ENCODE measurements around the gene ARSB. TPM values are rescaled to one million over a fixed set of nuclear protein-coding genes. Genes with fewer than 3 reads are reported as not detected.

Gene ARSB
- total and polyA plus RNA-seq, 2 experiments from 2014 or later, result 30.1 to 43.7 TPM

DNA sequence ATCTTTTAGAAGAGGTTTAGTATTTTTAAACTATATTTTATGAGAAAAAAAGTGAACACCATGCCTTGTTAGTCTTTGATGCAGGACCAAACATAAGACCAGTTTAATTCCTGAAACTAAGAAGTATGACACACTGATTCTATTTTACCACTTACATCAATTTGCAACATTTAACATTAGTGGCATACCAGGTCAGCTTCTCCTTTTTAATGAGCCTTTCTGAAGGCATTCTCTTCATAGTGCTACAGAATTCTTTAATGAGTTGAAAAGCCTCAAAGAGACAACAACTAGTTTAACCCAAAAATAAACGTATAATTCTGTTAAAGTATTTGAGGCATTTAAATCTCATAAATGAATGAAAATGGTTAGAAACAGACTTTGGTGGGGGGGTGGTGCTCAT, 28.2 kb downstream of the ARSB start:
- Histone ChIP-seq H3K27me3 (replicated peaks; ENCODE audit: insufficient read depth) (no peaks in the 10 kb centered on the region), H3K79me2 (ENCODE audit: insufficient read depth) (no peaks in the 10 kb centered on the region), H3K36me3 (ENCODE audit: low read depth) (no peaks in the 10 kb centered on the region), H3K4me1 (ENCODE audit: insufficient read depth) (peaks cover 7% of the 10 kb centered on the region; the same call in 1 of the 2 replicates), H4K20me1 (ENCODE audit: insufficient read depth) (no peaks in the 10 kb centered on the region), H3K9ac (no peak overlapping the region), H3K4me2 (ENCODE audit: unreplicated experiment) (no peak overlapping the region), H2AFZ (no peak overlapping the region), H3K9me3 (ENCODE audit: low read depth) (no peaks in the 10 kb centered on the region), H3F3A (ENCODE audit: insufficient read depth) (no peaks in the 10 kb centered on the region), H3K4me3 (no peak overlapping the region), H3K27ac (no peak overlapping the region), H3K9me2 (ENCODE audit: insufficient read depth) (no peaks in the 10 kb centered on the region)
- 87 to 95% methylated on average over 1 of the region's 1 CpG for WGBS, 2 experiments (ENCODE audit: low coverage in 1 of 2, low lambda C conversion rate in 2 of 2, missing lambda C conversion rate in 2 of 2)
- in situ Hi-C loops (cut with MboI), result no loop called here
- DNase-seq, result no peak
- TF ChIP-seq EZH2phosphoT487 (IDR thresholded peaks at IDR 0.05; ENCODE audit: insufficient read depth, low read depth) (no peak), EZH2 (IDR thresholded peaks at IDR 0.05; ENCODE audit: insufficient read depth, poor library complexity, severe bottlenecking) (no peak)

DNA sequence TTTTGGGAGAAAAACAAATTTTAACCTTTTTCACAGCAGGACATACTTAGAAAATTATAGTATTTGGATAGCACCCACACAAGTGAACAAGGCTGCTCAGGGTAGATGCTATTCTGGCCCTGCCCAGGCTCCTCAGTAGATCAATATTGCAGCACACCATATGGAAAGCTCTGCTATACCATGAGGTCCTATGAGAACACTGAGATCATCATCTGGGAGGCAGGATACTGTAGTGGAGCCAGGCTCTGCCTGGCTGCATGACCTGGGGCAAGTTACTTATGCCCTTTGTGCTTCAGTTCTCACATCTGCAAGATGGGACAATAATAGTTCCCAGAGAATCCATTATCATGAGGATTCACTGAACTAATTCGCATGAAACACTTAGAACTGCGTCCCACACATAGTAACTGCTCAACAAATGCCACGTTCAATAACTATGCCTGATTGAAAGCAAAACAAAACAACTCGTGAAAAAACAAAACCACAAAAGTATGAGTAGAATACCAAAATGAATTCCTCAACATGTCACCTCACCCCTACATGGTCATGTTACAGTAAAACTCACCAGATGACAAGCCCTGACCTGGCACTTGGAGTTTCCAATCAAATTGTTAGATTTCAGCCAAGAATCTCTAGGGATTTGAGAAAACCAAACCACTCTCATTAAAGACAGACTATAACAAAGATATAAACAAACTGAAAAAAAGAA, 31.9 kb downstream of the ARSB start:
- Histone ChIP-seq H3K9me2 (ENCODE audit: insufficient read depth) (no peaks in the 10 kb centered on the region), H3K4me3 (no peak overlapping the region), H3K27ac (no peak overlapping the region), H2AFZ (no peak overlapping the region), H3K4me2 (ENCODE audit: unreplicated experiment) (no peak overlapping the region), H3K9ac (no peak overlapping the region), H3K9me3 (ENCODE audit: low read depth) (no peaks in the 10 kb centered on the region), H3K4me1 (ENCODE audit: insufficient read depth) (peaks cover 7% of the 10 kb centered on the region; the same call in 1 of the 2 replicates), H4K20me1 (ENCODE audit: insufficient read depth) (no peaks in the 10 kb centered on the region), H3K36me3 (ENCODE audit: low read depth) (no peaks in the 10 kb centered on the region), H3K27me3 (replicated peaks; ENCODE audit: insufficient read depth) (no peaks in the 10 kb centered on the region), H3K79me2 (ENCODE audit: insufficient read depth) (no peaks in the 10 kb centered on the region), H3F3A (ENCODE audit: insufficient read depth) (no peaks in the 10 kb centered on the region)
- DNase-seq, result peak; percentile 34
- in situ Hi-C loops (cut with MboI), result no loop called here
- TF ChIP-seq EZH2 (IDR thresholded peaks at IDR 0.05; ENCODE audit: insufficient read depth, poor library complexity, severe bottlenecking) (no peak), EZH2phosphoT487 (IDR thresholded peaks at IDR 0.05; ENCODE audit: insufficient read depth, low read depth) (no peak)
- WGBS, 2 experiments (ENCODE audit: low coverage in 1 of 2, low lambda C conversion rate in 2 of 2, missing lambda C conversion rate in 2 of 2), result 67 to 75% methylated on average over 4 of the region's 4 CpGs

GRCh38 chr5:78930721-78931120, 54.4 kb downstream of the ARSB start:
- Histone ChIP-seq H3K27me3 (replicated peaks; ENCODE audit: insufficient read depth) (no peaks in the 10 kb centered on the region), H3K4me2 (ENCODE audit: unreplicated experiment) (peak overlapping the region; percentile 25), H3K9me2 (ENCODE audit: insufficient read depth) (no peaks in the 10 kb centered on the region), H3F3A (ENCODE audit: insufficient read depth) (peaks cover 8% of the 10 kb centered on the region; the same call in 1 of the 2 replicates), H3K27ac (no peak overlapping the region), H3K4me3 (0 out of 2 replicates have a peak overlapping the region, but pooled peaks have one; percentile 30), H4K20me1 (ENCODE audit: insufficient read depth) (no peaks in the 10 kb centered on the region), H3K79me2 (ENCODE audit: insufficient read depth) (no peaks in the 10 kb centered on the region), H3K36me3 (ENCODE audit: low read depth) (no peaks in the 10 kb centered on the region), H3K4me1 (ENCODE audit: insufficient read depth) (peaks cover 14% of the 10 kb centered on the region), H2AFZ (peak overlapping the region; percentile 56), H3K9ac (0 out of 2 replicates have a peak overlapping the region, but pooled peaks have one; percentile 7), H3K9me3 (ENCODE audit: low read depth) (no peaks in the 10 kb centered on the region)
- no peak for TF ChIP-seq EZH2 (IDR thresholded peaks at IDR 0.05; ENCODE audit: insufficient read depth, poor library complexity, severe bottlenecking)
- TF ChIP-seq EZH2phosphoT487 (IDR thresholded peaks at IDR 0.05; ENCODE audit: insufficient read depth, low read depth), result no peak
- 30 to 41% methylated on average over 9 of the region's 9 CpGs for WGBS, 2 experiments (ENCODE audit: low coverage in 1 of 2, low lambda C conversion rate in 2 of 2, missing lambda C conversion rate in 2 of 2)
- in situ Hi-C loops (cut with MboI), result no loop called here
- peak; percentile 35 for DNase-seq

DNA sequence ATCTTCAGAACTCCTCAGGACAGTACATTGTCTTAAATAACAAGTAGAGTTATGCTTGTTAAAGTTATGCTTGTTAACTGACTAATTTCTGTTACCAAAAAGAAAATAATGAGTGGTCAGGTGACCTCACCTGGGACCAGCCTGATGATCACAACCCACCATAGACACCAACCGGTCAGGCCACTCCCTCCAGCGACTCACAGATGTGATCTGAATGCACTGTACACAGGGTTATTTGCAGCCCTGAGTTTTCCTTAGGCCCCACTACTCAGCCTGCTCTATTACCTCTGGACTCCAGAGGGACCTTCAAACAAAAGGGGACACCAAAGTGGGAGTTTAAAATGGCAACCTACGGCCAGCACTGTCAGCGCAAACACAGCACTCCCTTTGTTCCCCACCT, 55.3 kb downstream of the ARSB start:
- DNase-seq, result no peak
- no peaks in the 10 kb centered on the region for H3K79me2 ChIP-seq (ENCODE audit: insufficient read depth)
- no peaks in the 10 kb centered on the region for H3K27me3 ChIP-seq (replicated peaks; ENCODE audit: insufficient read depth)
- TF ChIP-seq EZH2phosphoT487 (IDR thresholded peaks at IDR 0.05; ENCODE audit: insufficient read depth, low read depth), result no peak
- TF ChIP-seq EZH2 (IDR thresholded peaks at IDR 0.05; ENCODE audit: insufficient read depth, poor library complexity, severe bottlenecking), result no peak
- peaks cover 8% of the 10 kb centered on the region; the same call in 1 of the 2 replicates for H3F3A ChIP-seq (ENCODE audit: insufficient read depth)
- H3K9me3 ChIP-seq (ENCODE audit: low read depth), result no peaks in the 10 kb centered on the region
- no peak overlapping the region for H3K9ac ChIP-seq
- 95 to 97% methylated on average over 4 of the region's 4 CpGs for WGBS, 2 experiments (ENCODE audit: low coverage in 1 of 2, low lambda C conversion rate in 2 of 2, missing lambda C conversion rate in 2 of 2)
- in situ Hi-C loops (cut with MboI), result no loop called here
- H4K20me1 ChIP-seq (ENCODE audit: insufficient read depth), result no peaks in the 10 kb centered on the region
- H3K4me3 ChIP-seq, result no peak overlapping the region
- H3K9me2 ChIP-seq (ENCODE audit: insufficient read depth), result no peaks in the 10 kb centered on the region
- no peaks in the 10 kb centered on the region for H3K36me3 ChIP-seq (ENCODE audit: low read depth)
- H3K4me2 ChIP-seq (ENCODE audit: unreplicated experiment), result no peak overlapping the region
- no peak overlapping the region for H2AFZ ChIP-seq
- no peak overlapping the region for H3K27ac ChIP-seq
- peaks cover 14% of the 10 kb centered on the region for H3K4me1 ChIP-seq (ENCODE audit: insufficient read depth)
